ENCODE results near the gene MEX3D.
"Not testable (repeated sequence)": the region's sequence is repeated elsewhere in the genome, so short reads cannot be mapped to it uniquely, and the experiment has no call there.

Gene MEX3D

DNA sequence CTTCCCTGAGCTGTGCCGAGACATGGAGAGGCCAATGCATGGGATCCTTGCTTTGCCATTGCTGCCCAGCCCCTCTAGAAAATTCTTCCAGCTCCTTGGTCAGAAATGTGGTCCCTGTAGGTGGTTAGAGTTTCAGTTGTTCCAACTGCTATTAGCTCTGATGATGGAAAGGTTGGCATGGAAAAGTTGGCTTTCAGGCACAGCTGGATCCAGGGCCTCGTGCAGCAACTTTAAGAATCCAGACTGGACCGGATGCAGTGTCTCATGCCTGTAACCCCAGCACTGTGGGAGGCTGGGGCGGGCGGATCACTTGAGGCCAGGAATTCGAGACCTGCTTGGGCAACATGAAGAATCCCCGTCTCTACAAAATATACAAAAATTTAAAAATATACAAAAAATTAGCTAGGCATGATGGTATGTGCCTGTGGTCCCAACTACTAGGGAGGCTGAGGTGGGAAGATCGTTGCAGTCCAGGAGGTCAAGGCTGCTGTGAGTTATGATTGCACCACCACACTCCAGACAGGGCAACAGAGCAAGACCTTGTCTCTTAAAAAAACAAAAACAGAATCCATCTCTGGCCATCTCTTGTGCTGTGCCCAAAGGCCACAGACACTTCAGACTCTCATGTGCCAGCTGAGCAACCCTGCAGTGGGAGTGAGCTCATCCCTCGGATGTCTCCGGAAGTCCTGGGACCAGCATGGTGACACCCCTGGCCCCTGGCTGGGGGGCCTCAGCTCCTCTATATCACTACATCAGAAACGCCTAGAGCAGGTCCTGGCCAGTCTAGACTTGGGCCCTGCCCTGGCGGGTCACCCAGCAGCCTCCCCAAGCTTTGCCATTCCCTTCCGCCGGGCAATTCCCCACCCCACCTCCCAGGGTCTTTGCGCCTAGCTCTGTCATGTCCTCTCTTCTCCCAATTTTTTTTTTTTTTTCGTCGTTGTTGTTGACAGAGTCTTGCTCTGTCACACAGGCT is 16.8 kb downstream of the MEX3D start:
- CTCF ChIA-PET, result interaction anchor here (1.0 kb wide), 1 partner anchor 215 kb away, joined by 3 read pairs; no protein-coding TSS in a partner anchor
- POLR2A ChIA-PET, result no interaction called here
- TF ChIP-seq, protein P1, sequence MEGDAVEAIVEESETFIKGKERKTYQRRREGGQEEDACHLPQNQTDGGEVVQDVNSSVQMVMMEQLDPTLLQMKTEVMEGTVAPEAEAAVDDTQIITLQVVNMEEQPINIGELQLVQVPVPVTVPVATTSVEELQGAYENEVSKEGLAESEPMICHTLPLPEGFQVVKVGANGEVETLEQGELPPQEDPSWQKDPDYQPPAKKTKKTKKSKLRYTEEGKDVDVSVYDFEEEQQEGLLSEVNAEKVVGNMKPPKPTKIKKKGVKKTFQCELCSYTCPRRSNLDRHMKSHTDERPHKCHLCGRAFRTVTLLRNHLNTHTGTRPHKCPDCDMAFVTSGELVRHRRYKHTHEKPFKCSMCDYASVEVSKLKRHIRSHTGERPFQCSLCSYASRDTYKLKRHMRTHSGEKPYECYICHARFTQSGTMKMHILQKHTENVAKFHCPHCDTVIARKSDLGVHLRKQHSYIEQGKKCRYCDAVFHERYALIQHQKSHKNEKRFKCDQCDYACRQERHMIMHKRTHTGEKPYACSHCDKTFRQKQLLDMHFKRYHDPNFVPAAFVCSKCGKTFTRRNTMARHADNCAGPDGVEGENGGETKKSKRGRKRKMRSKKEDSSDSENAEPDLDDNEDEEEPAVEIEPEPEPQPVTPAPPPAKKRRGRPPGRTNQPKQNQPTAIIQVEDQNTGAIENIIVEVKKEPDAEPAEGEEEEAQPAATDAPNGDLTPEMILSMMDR (IDR thresholded peaks at IDR 0.05; ENCODE audit: control extremely low read depth, extremely low read depth, low read depth, missing control alignments), result no peak
- DNase-seq (ENCODE audit: extremely low spot score), result no peak

GRCh38 chr19:1549332-1549945 is 18.7 kb downstream of the MEX3D start:
- CTCF ChIA-PET, result interaction anchor here (1.2 kb wide), 1 partner anchor 247 kb away, joined by 3 read pairs; no protein-coding TSS in a partner anchor
- TF ChIP-seq, protein P1 (IDR thresholded peaks at IDR 0.05; ENCODE audit: control extremely low read depth, extremely low read depth, low read depth, missing control alignments), result no peak
- no peak for DNase-seq (ENCODE audit: extremely low spot score)
- POLR2A ChIA-PET, result no interaction called here

GRCh38 chr19:1540365-1540925 is 27.7 kb downstream of the MEX3D start:
- CTCF ChIA-PET, result no interaction called here

DNA sequence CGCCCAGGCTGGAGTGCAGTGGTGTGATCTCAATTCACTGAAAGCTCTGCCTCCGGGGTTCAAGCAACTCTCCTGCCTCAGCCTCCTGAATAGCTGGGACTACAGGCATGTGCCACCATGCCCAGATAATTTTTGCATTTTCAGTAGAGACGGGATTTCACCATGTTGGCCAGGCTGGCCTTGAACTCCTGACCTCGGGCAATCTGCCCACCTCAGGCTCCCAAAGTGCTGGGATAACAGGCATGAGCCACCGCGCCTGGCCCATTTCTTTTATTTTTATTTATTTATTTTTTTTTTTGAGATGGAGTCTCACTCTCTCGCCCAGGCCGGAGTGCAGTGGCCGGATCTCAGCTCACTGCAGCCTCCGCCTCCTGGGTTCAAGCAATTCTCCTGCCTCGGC is 28.4 kb downstream of the MEX3D start:
- CTCF ChIA-PET; POLR2A ChIA-PET; DNase-seq (ENCODE audit: extremely low spot score): not testable (repeated sequence)

More at GRCh38 chr19:1540365-1540925, 27.7 kb downstream of the MEX3D start:
- TF ChIP-seq, protein P1 (IDR thresholded peaks at IDR 0.05; ENCODE audit: control extremely low read depth, extremely low read depth, low read depth, missing control alignments), result no peak
- POLR2A ChIA-PET, result no interaction called here
- DNase-seq (ENCODE audit: extremely low spot score), result no peak

DNA sequence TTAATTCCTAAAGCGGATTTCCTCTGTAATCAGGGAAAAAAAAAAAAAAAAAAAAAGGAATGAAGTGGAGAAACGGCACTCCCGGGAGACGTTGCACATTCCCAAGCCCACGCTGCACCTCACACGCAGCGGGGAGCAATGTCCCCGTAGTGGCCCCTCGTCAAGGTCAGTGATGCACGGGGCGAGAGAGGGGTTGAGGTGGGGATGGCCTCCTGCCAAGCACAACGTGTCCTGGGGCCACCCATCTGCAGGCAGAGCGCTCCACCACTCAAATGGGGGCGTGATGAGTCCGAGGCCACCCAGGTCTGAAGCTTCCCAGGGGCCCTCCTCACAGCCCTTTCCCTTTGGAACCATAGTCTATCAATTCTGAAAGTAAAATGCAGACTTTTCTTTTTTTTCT is 29.1 kb downstream of the MEX3D start:
- ChIA-PET CTCF (interaction anchor here (0.7 kb wide), 1 partner anchor 38 kb away, joined by 3 read pairs; no protein-coding TSS in a partner anchor), POLR2A (no interaction called here)
- TF ChIP-seq, protein P1 (IDR thresholded peaks at IDR 0.05; ENCODE audit: control extremely low read depth, extremely low read depth, low read depth, missing control alignments), result no peak
- DNase-seq (ENCODE audit: extremely low spot score), result no peak

GRCh38 chr19:1535699-1536098 is 32.4 kb downstream of the MEX3D start:
- CTCF ChIA-PET, result interaction anchor here (1.4 kb wide), 1 partner anchor 11 kb away, joined by 9 read pairs; no protein-coding TSS in a partner anchor
- DNase-seq (ENCODE audit: extremely low spot score), result not testable (repeated sequence)
- POLR2A ChIA-PET, result interaction anchor here (0.6 kb wide), 1 partner anchor 9 kb away, joined by 3 read pairs; no protein-coding TSS in a partner anchor

GRCh38 chr19:1534972-1535371 is 33.2 kb downstream of the MEX3D start:
- CTCF ChIA-PET, result interaction anchor here (1.4 kb wide), 2 partner anchors 11 to 233 kb away, joined by 3 to 9 read pairs; no protein-coding TSS in a partner anchor
- no peak for DNase-seq (ENCODE audit: extremely low spot score)
- POLR2A ChIA-PET, result no interaction called here
- TF ChIP-seq, protein P1 (IDR thresholded peaks at IDR 0.05; ENCODE audit: control extremely low read depth, extremely low read depth, low read depth, missing control alignments), result no peak

Measured in GM10248 (cell line).